DOHH2 (cell line): ENCODE data around the gene FAM181A.

Experiments used
- H3F3A ChIP-seq: fragments of 200-600 bp; sonication (generic), shearing (Covaris generic); 2 replicates; pipeline ENCODE4 v1.6.0; 2016; ENCODE audit warnings: antibody characterized with exemption, mild to moderate bottlenecking; ENCODE audit not compliant: control insufficient read depth, insufficient read depth
- H3K27ac ChIP-seq: fragments of 200-600 bp; sonication (generic); 2 replicates; pipeline ENCODE4 v1.5.1; 2014; ENCODE audit warnings: low read depth, mild to moderate bottlenecking, low read length, moderate library complexity
- H3K27me3 ChIP-seq: fragments of 200-600 bp; sonication (generic); 2 replicates; pipeline ENCODE4 v1.6.1; 2014; ENCODE audit warnings: mild to moderate bottlenecking, low read length, mixed read lengths; ENCODE audit not compliant: control insufficient read depth
- H3K36me3 ChIP-seq: fragments of 200-600 bp; sonication (generic); 2 replicates; pipeline ENCODE4 v1.6.1; 2014; ENCODE audit warnings: mild to moderate bottlenecking, low read length, moderate library complexity, mixed read lengths; ENCODE audit not compliant: control insufficient read depth
- H3K4me1 ChIP-seq: fragments of 200-600 bp; sonication (generic); 2 replicates; pipeline ENCODE4 v1.6.1; 2014; ENCODE audit warnings: mild to moderate bottlenecking, low read length, mixed read lengths; ENCODE audit not compliant: control insufficient read depth
- H3K4me2 ChIP-seq: fragments of 200-600 bp; sonication (generic); 2 replicates; pipeline ENCODE4 v1.6.0; 2014; ENCODE audit warnings: mild to moderate bottlenecking, low read length, moderate library complexity
- H3K4me3 ChIP-seq: fragments of 200-600 bp; sonication (generic); 2 replicates; pipeline ENCODE4 v1.5.1; 2014; ENCODE audit warnings: mild to moderate bottlenecking, low read length, mixed read lengths
- H3K79me2 ChIP-seq: fragments of 200-600 bp; sonication (generic); 2 replicates; pipeline ENCODE4 v1.6.1; 2014; ENCODE audit warnings: mild to moderate bottlenecking, low read length, mixed read lengths; ENCODE audit not compliant: control insufficient read depth
- H3K9me2 ChIP-seq: fragments of 200-600 bp; sonication (generic); replicated peaks from 2 replicates; pipeline ENCODE4 v1.6.1; 2014; ENCODE audit warnings: mild to moderate bottlenecking, low read length, mixed read lengths; ENCODE audit not compliant: control insufficient read depth
- H3K9me3 ChIP-seq: fragments of 200-600 bp; sonication (generic); 2 replicates; pipeline ENCODE4 v1.6.1; 2014; ENCODE audit warnings: antibody characterized with exemption, low read length, mixed read lengths; ENCODE audit not compliant: control insufficient read depth, insufficient read depth
- H4K20me1 ChIP-seq: fragments of 200-600 bp; sonication (generic); 2 replicates; pipeline ENCODE4 v1.6.0; 2014; ENCODE audit warnings: low read depth, mild to moderate bottlenecking, antibody characterized with exemption, low read length, moderate library complexity; ENCODE audit not compliant: control insufficient read depth, insufficient read depth
- EZH2phosphoT487 ChIP-seq: fragments of 200-600 bp; sonication (generic); IDR thresholded peaks from 2 replicates; pipeline ENCODE4 v1.6.1; 2017; ENCODE audit warnings: borderline replicate concordance, mild to moderate bottlenecking, antibody characterized with exemption, low read length, moderate library complexity, mixed read lengths
- TF ChIP-seq, protein P1 (sequence below): fragments of 200-600 bp; sonication (generic); IDR thresholded peaks from one replicate; pipeline ENCODE4 v1.5.1; 2014; ENCODE audit warnings: antibody characterized with exemption, mild to moderate bottlenecking, low read depth, low read length; ENCODE audit not compliant: poor library complexity, severe bottlenecking

FAM181A gene

DNA sequence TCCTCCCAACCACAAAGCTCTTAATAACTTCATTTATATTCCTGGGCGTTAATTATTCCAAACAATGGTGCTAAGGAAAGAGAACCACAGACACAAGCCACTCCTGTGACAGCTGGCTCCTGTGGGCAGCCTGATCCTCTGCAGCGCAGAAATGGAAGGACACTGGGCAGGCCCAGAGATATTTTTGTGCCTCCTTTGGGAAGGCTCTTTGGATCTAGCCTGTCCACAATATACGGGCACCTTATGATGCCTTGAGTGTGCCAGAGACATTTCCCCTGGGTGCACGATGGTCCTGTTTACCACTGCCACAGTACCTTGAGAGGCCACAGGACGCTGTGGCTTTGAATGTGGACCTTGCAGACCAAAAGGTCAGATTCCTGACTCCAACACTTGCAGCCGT is 47.2 kb downstream of the FAM181A start:
- H3K27ac ChIP-seq = peak overlapping the region; percentile 12; the same call in 1 of the 2 replicates
- no peaks in the 10 kb centered on the region for H3K27me3 ChIP-seq
- peaks cover 29% of the 10 kb centered on the region for H3F3A ChIP-seq
- H3K9me2 ChIP-seq = no peaks in the 10 kb centered on the region
- H3K9me3 ChIP-seq = no peaks in the 10 kb centered on the region
- H3K4me1 ChIP-seq = peaks cover 99% of the 10 kb centered on the region
- H3K4me2 ChIP-seq = peak overlapping the region; percentile 91
- H3K4me3 ChIP-seq = peak overlapping the region; percentile 72; the same call in 1 of the 2 replicates
- H3K79me2 ChIP-seq = no peaks in the 10 kb centered on the region
- no peaks in the 10 kb centered on the region for H4K20me1 ChIP-seq
- no peaks in the 10 kb centered on the region for H3K36me3 ChIP-seq
- TF ChIP-seq, protein P1, sequence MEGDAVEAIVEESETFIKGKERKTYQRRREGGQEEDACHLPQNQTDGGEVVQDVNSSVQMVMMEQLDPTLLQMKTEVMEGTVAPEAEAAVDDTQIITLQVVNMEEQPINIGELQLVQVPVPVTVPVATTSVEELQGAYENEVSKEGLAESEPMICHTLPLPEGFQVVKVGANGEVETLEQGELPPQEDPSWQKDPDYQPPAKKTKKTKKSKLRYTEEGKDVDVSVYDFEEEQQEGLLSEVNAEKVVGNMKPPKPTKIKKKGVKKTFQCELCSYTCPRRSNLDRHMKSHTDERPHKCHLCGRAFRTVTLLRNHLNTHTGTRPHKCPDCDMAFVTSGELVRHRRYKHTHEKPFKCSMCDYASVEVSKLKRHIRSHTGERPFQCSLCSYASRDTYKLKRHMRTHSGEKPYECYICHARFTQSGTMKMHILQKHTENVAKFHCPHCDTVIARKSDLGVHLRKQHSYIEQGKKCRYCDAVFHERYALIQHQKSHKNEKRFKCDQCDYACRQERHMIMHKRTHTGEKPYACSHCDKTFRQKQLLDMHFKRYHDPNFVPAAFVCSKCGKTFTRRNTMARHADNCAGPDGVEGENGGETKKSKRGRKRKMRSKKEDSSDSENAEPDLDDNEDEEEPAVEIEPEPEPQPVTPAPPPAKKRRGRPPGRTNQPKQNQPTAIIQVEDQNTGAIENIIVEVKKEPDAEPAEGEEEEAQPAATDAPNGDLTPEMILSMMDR = no peak
- TF ChIP-seq EZH2phosphoT487 = no peak

DNA sequence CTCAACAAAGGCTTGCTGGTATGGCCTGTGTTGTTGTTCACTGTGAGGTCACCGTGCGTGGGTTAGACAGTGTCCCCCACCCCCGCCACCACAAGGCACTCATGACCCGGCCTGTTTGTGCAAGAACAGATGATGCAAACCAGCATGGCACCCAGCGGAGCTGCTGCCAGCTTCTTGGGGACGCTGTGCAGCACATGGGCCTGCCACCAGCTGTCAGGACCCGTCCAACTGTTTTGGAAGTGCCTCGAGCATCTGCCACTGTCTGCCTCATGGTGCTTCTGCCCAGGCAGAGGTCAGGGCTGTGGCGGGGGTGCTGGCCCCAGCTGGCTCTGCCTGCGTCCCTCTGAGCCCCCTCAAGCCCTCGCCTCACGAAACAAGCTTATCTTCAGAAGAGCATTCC is 47.7 kb downstream of the FAM181A start:
- no peaks in the 10 kb centered on the region for H3K79me2 ChIP-seq
- H3K4me3 ChIP-seq = peak overlapping the region; percentile 72
- no peaks in the 10 kb centered on the region for H3K9me3 ChIP-seq
- peak overlapping the region; percentile 91 for H3K4me2 ChIP-seq
- H4K20me1 ChIP-seq = no peaks in the 10 kb centered on the region
- TF ChIP-seq EZH2phosphoT487 = no peak
- TF ChIP-seq, protein P1 = no peak
- no peaks in the 10 kb centered on the region for H3K36me3 ChIP-seq
- peaks cover 94% of the 10 kb centered on the region for H3K4me1 ChIP-seq
- H3K27me3 ChIP-seq = no peaks in the 10 kb centered on the region
- peak overlapping the region; percentile 86 for H3K27ac ChIP-seq
- H3F3A ChIP-seq = peaks cover 30% of the 10 kb centered on the region
- no peaks in the 10 kb centered on the region for H3K9me2 ChIP-seq

DNA sequence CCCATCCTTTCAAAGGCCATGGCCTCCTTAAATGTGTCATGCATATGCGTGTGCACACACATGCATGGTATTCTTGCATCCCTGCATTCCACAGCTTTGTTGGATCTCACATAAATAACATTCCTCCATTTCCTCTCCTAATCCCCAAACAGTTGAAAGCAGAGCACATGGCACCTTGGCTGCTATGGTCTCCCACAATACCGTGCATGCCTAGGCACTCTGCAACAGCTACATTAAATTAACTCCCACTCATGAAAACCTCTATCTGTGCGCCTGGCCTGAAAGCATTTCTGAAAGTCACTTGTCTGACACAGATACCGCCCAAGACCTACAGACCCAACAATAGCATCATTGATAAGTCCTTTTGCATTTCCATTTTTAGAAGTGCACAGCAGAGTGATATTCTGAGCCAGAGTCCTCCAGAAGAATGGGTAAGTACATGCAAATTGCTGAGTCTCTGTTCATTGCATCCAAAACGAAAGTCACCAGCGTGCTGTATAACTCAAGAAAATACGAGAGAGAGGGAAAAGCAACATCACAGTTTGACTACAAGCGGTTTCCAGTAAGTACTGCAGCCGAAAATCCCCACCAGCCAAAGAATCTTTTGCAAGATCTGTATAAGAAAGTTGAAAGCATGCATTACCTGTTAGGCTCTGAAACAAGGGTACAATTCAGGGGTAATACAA is 48.8 kb downstream of the FAM181A start:
- Histone ChIP-seq H3K9me3 (no peaks in the 10 kb centered on the region), H3K36me3 (no peaks in the 10 kb centered on the region), H3K27ac (peak overlapping the region; percentile 86), H3K4me2 (peak overlapping the region; percentile 91), H3K4me3 (peak overlapping the region; percentile 72), H3F3A (peaks cover 27% of the 10 kb centered on the region), H3K9me2 (no peaks in the 10 kb centered on the region), H3K79me2 (no peaks in the 10 kb centered on the region), H3K4me1 (peaks cover 83% of the 10 kb centered on the region), H3K27me3 (no peaks in the 10 kb centered on the region), H4K20me1 (no peaks in the 10 kb centered on the region)
- no peak for TF ChIP-seq EZH2phosphoT487
- TF ChIP-seq, protein P1 = no peak
